ENCODE data around the gene TGOLN2.
"Not testable (repeated sequence)": the region's sequence is repeated elsewhere in the genome, so short reads cannot be mapped to it uniquely, and the experiment has no call there.

TGOLN2 gene

DNA sequence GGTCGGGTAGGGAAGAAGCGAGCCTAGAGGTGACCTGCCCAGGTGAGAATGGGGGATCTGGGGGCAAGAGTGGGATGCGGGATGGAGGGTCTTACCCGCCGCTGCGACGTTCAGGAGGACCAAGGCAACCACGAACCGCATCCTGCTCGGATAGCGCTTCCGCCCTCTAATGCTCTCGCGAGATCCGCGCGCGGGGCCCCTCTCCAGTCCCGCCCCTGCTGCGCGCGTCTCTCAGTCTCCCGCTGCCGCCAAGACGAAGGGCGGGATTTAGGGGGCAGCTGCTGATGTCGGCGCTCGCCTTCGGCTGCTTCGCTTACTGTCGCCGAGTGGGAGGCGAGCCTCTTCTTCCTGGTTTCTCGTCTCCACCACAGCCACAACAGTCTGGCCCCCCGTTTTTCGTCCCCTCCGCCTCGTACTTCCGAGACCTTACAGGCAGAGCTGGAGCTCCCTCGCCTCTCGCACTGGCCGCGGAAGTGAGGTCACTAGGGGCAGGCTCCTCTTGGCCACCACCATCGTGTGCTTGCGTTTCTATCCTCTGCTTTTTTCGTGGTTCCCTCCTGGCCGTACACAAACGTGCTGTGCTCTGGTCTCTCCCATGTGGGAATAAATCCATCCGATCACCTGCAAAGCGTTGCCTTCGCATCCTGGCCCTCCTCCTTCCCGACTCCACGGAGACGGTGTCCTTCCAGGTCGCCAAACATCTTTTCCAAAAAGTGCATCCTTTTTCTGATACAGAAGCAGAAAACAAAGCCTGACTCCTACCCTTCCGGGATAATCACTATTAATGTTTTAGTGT, at the start of gene TGOLN2:
TGOLN2 (minus strand) TSS at position 168 of the 796 bp plus-strand sequence; CDS start at position 141, 27 bp downstream.
- peaks cover 8 to 16% of the 10 kb centered on the region in 2 donors for H3K36me3 ChIP-seq (ENCODE audit: control insufficient read depth in 1 of 2, insufficient read depth in 2 of 2, low read length in 2 of 2)
- peaks cover 22 to 41% of the 10 kb centered on the region in 2 donors for H3K4me1 ChIP-seq (ENCODE audit: control insufficient read depth in 1 of 2, insufficient read depth in 2 of 2, low read length in 2 of 2)
- peak within 1 kb of the TSS; percentile 98 for H3K27ac ChIP-seq (ENCODE audit: low read depth, low read length)
- no peaks in the 10 kb centered on the region for H3K9me3 ChIP-seq (ENCODE audit: control insufficient read depth in 1 of 2, low read length in 2 of 2)
- H3K4me3 ChIP-seq (ENCODE audit: low read depth in 1 of 2, low read length in 2 of 2): peak within 1 kb of the TSS; percentile 86
- peak within 1 kb of the TSS; percentile 79 to 80 for H3K9ac ChIP-seq (ENCODE audit: low read depth in 1 of 2, low read length in 2 of 2)
- no peaks in the 10 kb centered on the region for H3K27me3 ChIP-seq (ENCODE audit: control insufficient read depth in 1 of 2, insufficient read depth in 2 of 2, low read length in 2 of 2)

DNA sequence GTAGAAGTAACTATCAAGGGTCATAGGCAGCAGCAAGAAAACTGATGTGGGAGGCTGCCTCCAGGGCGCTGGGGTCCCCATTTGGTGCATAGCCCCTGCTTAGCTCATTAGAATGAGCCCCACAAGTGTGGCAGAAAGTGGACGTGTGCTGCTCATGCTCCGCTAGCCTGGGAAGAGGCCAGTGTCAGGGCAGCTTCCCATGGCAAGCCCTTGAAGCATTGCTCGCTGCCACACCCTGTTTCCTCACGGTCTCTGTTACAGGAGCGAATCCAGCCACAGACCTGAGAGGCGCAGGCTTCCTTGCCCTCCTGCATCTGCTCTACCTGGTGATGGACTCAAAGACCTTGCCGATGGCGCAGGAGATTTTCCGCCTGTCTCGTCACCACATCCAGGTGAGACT, 49.3 kb upstream of the TGOLN2 start:
- Histone ChIP-seq H3K9me3 (ENCODE audit: control insufficient read depth in 1 of 2, low read length in 2 of 2) (peaks cover 0 to 8% of the 10 kb centered on the region in 2 donors), H3K27me3 (ENCODE audit: control insufficient read depth in 1 of 2, insufficient read depth in 2 of 2, low read length in 2 of 2) (no peaks in the 10 kb centered on the region), H3K27ac (ENCODE audit: low read depth, low read length) (no peak overlapping the region), H3K4me3 (ENCODE audit: low read depth in 1 of 2, low read length in 2 of 2) (no peak overlapping the region), H3K9ac (ENCODE audit: low read depth in 1 of 2, low read length in 2 of 2) (no peak overlapping the region), H3K36me3 (ENCODE audit: control insufficient read depth in 1 of 2, insufficient read depth in 2 of 2, low read length in 2 of 2) (peaks cover 17 to 20% of the 10 kb centered on the region in 2 donors), H3K4me1 (ENCODE audit: control insufficient read depth in 1 of 2, insufficient read depth in 2 of 2, low read length in 2 of 2) (no peaks in the 10 kb centered on the region)

DNA sequence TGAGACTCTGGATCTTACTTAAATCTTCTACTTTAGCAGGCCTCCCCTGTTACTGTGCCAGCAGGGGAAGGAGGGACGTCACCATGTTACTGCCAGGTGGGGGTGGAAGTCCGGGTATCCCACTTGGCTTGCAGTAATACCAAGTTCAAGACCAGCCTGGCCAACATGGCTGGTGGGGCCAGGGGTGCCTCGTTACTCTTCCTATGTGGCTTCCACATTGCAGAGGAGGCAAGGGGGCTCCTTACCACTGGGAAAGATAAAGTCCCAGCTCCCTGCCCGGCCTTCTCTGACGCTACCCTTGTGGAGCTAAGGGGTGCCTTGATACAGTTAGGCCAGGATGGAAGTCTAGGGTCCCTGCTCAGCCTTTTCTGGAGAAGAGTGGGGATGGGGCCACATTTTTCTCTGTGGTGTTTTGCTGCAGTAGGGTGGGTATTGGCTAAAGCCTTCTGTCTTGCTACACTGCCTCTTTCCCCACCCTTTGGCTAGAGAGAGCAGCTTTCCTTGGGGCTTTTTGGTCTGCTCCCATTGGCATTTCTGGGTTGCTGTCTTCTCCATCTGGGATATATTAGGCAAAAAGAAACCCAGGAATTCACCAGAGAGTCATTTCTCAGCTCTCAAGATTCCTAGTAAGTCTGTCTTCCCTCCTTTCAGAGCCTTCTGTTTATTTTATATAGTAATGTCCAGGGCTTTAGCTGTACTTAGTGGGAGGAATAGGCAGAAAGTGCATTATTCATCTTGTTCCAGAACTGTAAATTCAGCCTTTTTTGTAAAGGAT, 48.7 kb upstream of the TGOLN2 start:
- H3K27me3 ChIP-seq (ENCODE audit: control insufficient read depth in 1 of 2, insufficient read depth in 2 of 2, low read length in 2 of 2): no peaks in the 10 kb centered on the region
- no peak overlapping the region for H3K4me3 ChIP-seq (ENCODE audit: low read depth in 1 of 2, low read length in 2 of 2)
- no peak overlapping the region for H3K9ac ChIP-seq (ENCODE audit: low read depth in 1 of 2, low read length in 2 of 2)
- H3K27ac ChIP-seq (ENCODE audit: low read depth, low read length): no peak overlapping the region
- no peaks in the 10 kb centered on the region for H3K4me1 ChIP-seq (ENCODE audit: control insufficient read depth in 1 of 2, insufficient read depth in 2 of 2, low read length in 2 of 2)
- peaks cover 17 to 20% of the 10 kb centered on the region in 2 donors for H3K36me3 ChIP-seq (ENCODE audit: control insufficient read depth in 1 of 2, insufficient read depth in 2 of 2, low read length in 2 of 2)
- H3K9me3 ChIP-seq (ENCODE audit: control insufficient read depth in 1 of 2, low read length in 2 of 2): peaks cover 0 to 8% of the 10 kb centered on the region in 2 donors

DNA sequence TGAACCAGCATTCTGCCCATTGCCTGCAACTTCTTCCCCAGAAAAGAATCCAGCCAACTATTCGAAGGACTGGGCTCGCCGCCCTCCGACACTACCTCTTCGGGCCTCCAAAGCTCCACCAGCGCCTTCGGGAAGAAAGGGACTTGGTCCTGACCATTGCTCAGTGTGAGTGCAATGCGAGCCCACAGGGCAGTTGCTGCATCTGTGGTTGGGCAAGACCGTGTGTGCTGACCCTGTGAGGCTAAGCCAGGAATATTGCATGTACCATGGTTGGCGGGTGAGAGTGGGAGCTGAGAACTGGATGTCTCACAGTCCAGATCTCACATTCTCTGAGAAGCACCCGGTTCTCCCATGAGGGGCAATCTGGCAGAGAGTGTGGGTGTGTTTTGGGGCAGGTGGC, 43.3 kb upstream of the TGOLN2 start:
- H3K4me1 ChIP-seq (ENCODE audit: control insufficient read depth in 1 of 2, insufficient read depth in 2 of 2, low read length in 2 of 2): no peaks in the 10 kb centered on the region
- H3K27ac ChIP-seq (ENCODE audit: low read depth, low read length): no peak overlapping the region
- no peak overlapping the region for H3K9ac ChIP-seq (ENCODE audit: low read depth in 1 of 2, low read length in 2 of 2)
- H3K36me3 ChIP-seq (ENCODE audit: control insufficient read depth in 1 of 2, insufficient read depth in 2 of 2, low read length in 2 of 2): peaks cover 3 to 24% of the 10 kb centered on the region in 2 donors
- no peaks in the 10 kb centered on the region for H3K27me3 ChIP-seq (ENCODE audit: control insufficient read depth in 1 of 2, insufficient read depth in 2 of 2, low read length in 2 of 2)
- no peak overlapping the region for H3K4me3 ChIP-seq (ENCODE audit: low read depth in 1 of 2, low read length in 2 of 2)
- no peaks in the 10 kb centered on the region for H3K9me3 ChIP-seq (ENCODE audit: control insufficient read depth in 1 of 2, low read length in 2 of 2)

DNA sequence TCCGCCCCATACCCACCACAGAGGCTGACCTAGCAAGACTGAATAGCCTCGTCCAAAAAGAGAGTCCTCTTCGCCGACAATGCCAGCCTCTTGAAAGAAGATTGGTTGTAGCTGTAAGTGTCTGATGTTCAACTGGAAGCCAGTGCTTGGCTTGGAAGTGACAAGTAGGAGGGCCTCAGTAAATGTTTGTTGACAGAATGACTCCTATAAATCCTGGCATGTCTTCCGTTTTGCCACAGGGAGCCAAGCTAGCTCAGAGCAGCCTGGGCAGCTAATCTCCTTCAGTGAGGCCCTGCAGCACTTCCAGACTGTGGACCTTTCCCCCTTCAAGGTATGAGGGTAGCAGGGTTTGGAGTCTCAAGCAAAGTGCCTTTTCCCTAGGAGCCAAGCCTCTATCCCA, 41.7 kb upstream of the TGOLN2 start:
- Histone ChIP-seq H3K4me1 (ENCODE audit: control insufficient read depth in 1 of 2, insufficient read depth in 2 of 2, low read length in 2 of 2) (peaks cover 0 to 5% of the 10 kb centered on the region in 2 donors), H3K9ac (ENCODE audit: low read depth in 1 of 2, low read length in 2 of 2) (no peak overlapping the region), H3K36me3 (ENCODE audit: control insufficient read depth in 1 of 2, insufficient read depth in 2 of 2, low read length in 2 of 2) (peaks cover 3 to 18% of the 10 kb centered on the region in 2 donors)

DNA sequence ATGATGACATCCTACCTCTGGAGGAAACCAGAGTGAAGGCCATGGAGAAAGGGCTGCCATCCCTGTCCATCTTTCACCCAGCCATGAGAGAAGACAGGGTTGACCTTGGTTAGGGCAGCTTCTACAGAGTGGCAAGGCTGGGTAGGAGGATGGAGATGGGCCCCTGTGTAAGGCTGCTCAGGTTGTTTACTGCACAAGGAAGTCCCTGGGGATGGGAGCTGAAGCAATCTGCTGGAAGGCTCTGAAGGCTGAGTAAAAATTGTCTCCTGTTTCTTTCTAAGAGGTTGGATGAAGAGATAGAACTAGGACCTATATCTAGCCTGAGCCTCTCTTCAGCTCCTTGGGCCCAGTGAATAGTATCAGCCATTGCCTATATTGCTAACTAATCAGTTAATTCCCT, 41.1 kb upstream of the TGOLN2 start:
- Histone ChIP-seq H3K4me1 (ENCODE audit: control insufficient read depth in 1 of 2, insufficient read depth in 2 of 2, low read length in 2 of 2) (peaks cover 0 to 5% of the 10 kb centered on the region in 2 donors), H3K27ac (ENCODE audit: low read depth, low read length) (no peak overlapping the region), H3K36me3 (ENCODE audit: control insufficient read depth in 1 of 2, insufficient read depth in 2 of 2, low read length in 2 of 2) (peaks cover 3 to 18% of the 10 kb centered on the region in 2 donors), H3K27me3 (ENCODE audit: control insufficient read depth in 1 of 2, insufficient read depth in 2 of 2, low read length in 2 of 2) (no peaks in the 10 kb centered on the region), H3K4me3 (ENCODE audit: low read depth in 1 of 2, low read length in 2 of 2) (no peak overlapping the region), H3K9ac (ENCODE audit: low read depth in 1 of 2, low read length in 2 of 2) (no peak overlapping the region), H3K9me3 (ENCODE audit: control insufficient read depth in 1 of 2, low read length in 2 of 2) (no peaks in the 10 kb centered on the region)

More for the DNA sequence above, 41.7 kb upstream of the TGOLN2 start:
- no peaks in the 10 kb centered on the region for H3K27me3 ChIP-seq (ENCODE audit: control insufficient read depth in 1 of 2, insufficient read depth in 2 of 2, low read length in 2 of 2)
- H3K27ac ChIP-seq (ENCODE audit: low read depth, low read length): no peak overlapping the region
- H3K9me3 ChIP-seq (ENCODE audit: control insufficient read depth in 1 of 2, low read length in 2 of 2): no peaks in the 10 kb centered on the region
- no peak overlapping the region for H3K4me3 ChIP-seq (ENCODE audit: low read depth in 1 of 2, low read length in 2 of 2)

DNA sequence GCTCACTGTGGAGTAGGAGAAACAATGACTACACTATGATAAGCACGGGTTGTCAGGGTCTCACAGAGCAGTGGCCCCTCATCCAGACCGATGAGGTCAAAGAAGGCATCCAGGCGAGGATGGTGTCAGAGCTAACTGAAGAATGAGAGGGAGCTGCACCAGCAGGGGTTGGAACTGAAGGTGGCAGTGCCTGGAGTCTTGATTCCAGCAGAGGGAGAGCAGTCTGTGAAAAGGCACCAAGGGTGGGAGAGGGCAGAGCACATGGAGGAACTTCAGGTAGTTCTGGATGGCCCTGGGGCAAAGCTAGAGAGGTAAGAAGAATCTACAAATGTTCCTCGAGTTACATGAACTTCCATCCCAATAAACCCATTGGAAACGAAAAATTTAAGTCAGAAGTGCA, 39.4 kb upstream of the TGOLN2 start:
- peaks cover 0 to 5% of the 10 kb centered on the region in 2 donors for H3K4me1 ChIP-seq (ENCODE audit: control insufficient read depth in 1 of 2, insufficient read depth in 2 of 2, low read length in 2 of 2)
- H3K36me3 ChIP-seq (ENCODE audit: control insufficient read depth in 1 of 2, insufficient read depth in 2 of 2, low read length in 2 of 2): peaks cover 9 to 32% of the 10 kb centered on the region in 2 donors
- no peaks in the 10 kb centered on the region for H3K27me3 ChIP-seq (ENCODE audit: control insufficient read depth in 1 of 2, insufficient read depth in 2 of 2, low read length in 2 of 2)
- H3K4me3 ChIP-seq (ENCODE audit: low read depth in 1 of 2, low read length in 2 of 2): no peak overlapping the region
- H3K9me3 ChIP-seq (ENCODE audit: control insufficient read depth in 1 of 2, low read length in 2 of 2): no peaks in the 10 kb centered on the region
- no peak overlapping the region for H3K27ac ChIP-seq (ENCODE audit: low read depth, low read length)
- H3K9ac ChIP-seq (ENCODE audit: low read depth in 1 of 2, low read length in 2 of 2): no peak overlapping the region

DNA sequence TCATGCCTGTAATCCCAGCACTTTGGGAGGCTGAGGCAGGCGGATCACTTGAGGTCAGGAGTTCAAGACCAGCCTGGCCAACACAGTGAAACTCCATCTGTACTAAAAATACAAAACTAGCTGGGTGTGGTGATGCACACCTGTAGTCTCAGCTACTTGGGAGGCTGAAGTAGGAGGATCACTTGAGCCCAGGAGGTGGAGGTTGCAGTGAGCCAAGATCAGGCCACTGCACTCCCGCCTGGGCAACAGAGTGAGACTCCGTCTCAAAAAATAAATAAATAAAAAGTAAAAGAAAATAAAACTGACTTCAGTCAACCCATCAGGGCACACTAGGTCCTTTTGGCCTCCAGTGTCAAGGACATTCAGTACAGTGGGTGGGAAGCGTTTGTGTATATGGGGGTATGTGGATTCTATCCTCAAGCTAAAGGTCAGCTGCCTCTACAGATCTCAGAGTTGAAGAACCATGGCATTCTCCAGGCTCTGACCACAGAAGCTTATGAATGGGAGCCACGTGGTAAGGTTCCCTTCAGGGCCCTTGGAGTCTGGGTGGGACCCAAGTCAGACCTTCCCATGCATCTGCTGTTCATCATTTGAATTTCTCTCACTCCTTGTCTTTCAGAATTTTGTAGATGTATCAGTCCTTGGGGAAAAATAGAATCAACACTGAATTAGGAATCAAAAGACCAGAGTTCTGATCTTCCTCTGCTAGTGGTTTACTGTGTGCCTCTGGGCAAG, 35.0 kb upstream of the TGOLN2 start:
- H3K9ac ChIP-seq (ENCODE audit: low read depth in 1 of 2, low read length in 2 of 2); H3K9me3 ChIP-seq (ENCODE audit: control insufficient read depth in 1 of 2, low read length in 2 of 2); H3K27ac ChIP-seq (ENCODE audit: low read depth, low read length); H3K4me3 ChIP-seq (ENCODE audit: low read depth in 1 of 2, low read length in 2 of 2); H3K4me1 ChIP-seq (ENCODE audit: control insufficient read depth in 1 of 2, insufficient read depth in 2 of 2, low read length in 2 of 2); H3K27me3 ChIP-seq (ENCODE audit: control insufficient read depth in 1 of 2, insufficient read depth in 2 of 2, low read length in 2 of 2): not testable (repeated sequence)
- peaks cover 15 to 39% of the 10 kb centered on the region in 2 donors for H3K36me3 ChIP-seq (ENCODE audit: control insufficient read depth in 1 of 2, insufficient read depth in 2 of 2, low read length in 2 of 2)

DNA sequence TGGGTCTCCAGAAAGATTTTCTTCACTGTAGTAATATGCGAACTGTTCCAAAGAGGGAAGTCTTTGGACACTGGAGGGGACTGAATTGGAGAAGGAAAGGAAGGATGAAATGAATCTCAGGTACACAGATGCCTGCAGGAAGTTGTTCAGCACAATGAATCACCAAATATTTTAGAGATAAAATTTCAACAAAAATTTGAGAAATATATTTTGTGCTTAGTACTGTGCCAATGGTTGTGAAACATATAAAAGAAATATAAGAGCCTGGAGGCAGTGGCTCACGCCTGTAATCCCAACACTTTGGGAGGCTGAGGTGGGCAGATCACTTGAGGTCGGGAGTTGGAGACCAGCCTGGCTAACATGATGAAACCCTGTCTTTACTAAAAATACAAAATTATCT, 29.9 kb upstream of the TGOLN2 start:
- Histone ChIP-seq H3K9ac (ENCODE audit: low read depth in 1 of 2, low read length in 2 of 2) (no peak overlapping the region), H3K4me1 (ENCODE audit: control insufficient read depth in 1 of 2, insufficient read depth in 2 of 2, low read length in 2 of 2) (peaks cover 15 to 16% of the 10 kb centered on the region in 2 donors), H3K27ac (ENCODE audit: low read depth, low read length) (no peak overlapping the region), H3K4me3 (ENCODE audit: low read depth in 1 of 2, low read length in 2 of 2) (no peak overlapping the region), H3K27me3 (ENCODE audit: control insufficient read depth in 1 of 2, insufficient read depth in 2 of 2, low read length in 2 of 2) (no peaks in the 10 kb centered on the region), H3K9me3 (ENCODE audit: control insufficient read depth in 1 of 2, low read length in 2 of 2) (no peaks in the 10 kb centered on the region), H3K36me3 (ENCODE audit: control insufficient read depth in 1 of 2, insufficient read depth in 2 of 2, low read length in 2 of 2) (peaks cover 8 to 30% of the 10 kb centered on the region in 2 donors)
